Epithelial cell of esophagus (primary cell): ENCODE measurements around the gene SPEM2.

Experiments used
- DNase-seq: peaks from one replicate; pipeline ENCODE4 v3.0.0; 2010; ENCODE audit warnings: low read depth
- H3K4me3 ChIP-seq: 2 replicates; pipeline ENCODE4 v1.5.1; 2011; ENCODE audit warnings: mild to moderate bottlenecking, low read length, control low read depth
- CTCF ChIP-seq: IDR thresholded peaks from 2 replicates; pipeline ENCODE4 v1.5.1; 2011; ENCODE audit warnings: low read depth, mild to moderate bottlenecking, low read length, control low read depth, inconsistent platforms; ENCODE audit not compliant: insufficient read depth; ENCODE audit errors: missing control alignments

The SPEM2 gene

GRCh38 chr17:7408863-7409262 lies 16.6 kb upstream of the SPEM2 start:
- no peak for DNase-seq
- H3K4me3 ChIP-seq: no peak overlapping the region
- TF ChIP-seq CTCF: no peak

GRCh38 chr17:7409716-7410115 lies 15.7 kb upstream of the SPEM2 start:
- no peak for DNase-seq
- H3K4me3 ChIP-seq: no peak overlapping the region
- TF ChIP-seq CTCF: no peak

- no peak overlapping the region for H3K4me3 ChIP-seq
- TF ChIP-seq CTCF: no peak
- DNase-seq: no peak
These were observed 14.6 kb upstream of the SPEM2 start for GRCh38 chr17:7410634-7411426.

GRCh38 chr17:7411427-7411750 lies 14.0 kb upstream of the SPEM2 start:
- H3K4me3 ChIP-seq: no peak overlapping the region
- TF ChIP-seq CTCF: no peak
- no peak for DNase-seq

- TF ChIP-seq CTCF: no peak
- DNase-seq: peak; percentile 35
- H3K4me3 ChIP-seq: no peak overlapping the region
These were observed 11.9 kb upstream of the SPEM2 start for GRCh38 chr17:7413346-7413985.

GRCh38 chr17:7414837-7415236 lies 10.6 kb upstream of the SPEM2 start:
- H3K4me3 ChIP-seq: no peak overlapping the region
- no peak for TF ChIP-seq CTCF
- no peak for DNase-seq

- no peak for DNase-seq
- no peak overlapping the region for H3K4me3 ChIP-seq
- no peak for TF ChIP-seq CTCF
These were observed 9.6 kb upstream of the SPEM2 start for GRCh38 chr17:7415784-7416183.
